A673 (cell line): ENCODE data around the gene VPS41.

Experiments
- CTCF ChIP-seq: fragments of 300-800, 200-600 bp; sonication (generic); conservative IDR thresholded peaks from 2 replicates; pipeline ENCODE4 v1.5.1; 2017; ENCODE audit warnings: low read depth, mild to moderate bottlenecking, antibody characterized with exemption, low read length, moderate library complexity, mixed read lengths
- EZH2 ChIP-seq: fragments of 200-600 bp; sonication (generic); IDR thresholded peaks from 2 replicates; pipeline ENCODE4 v1.6.1; 2017; ENCODE audit warnings: borderline replicate concordance, low read depth, mild to moderate bottlenecking, mixed read lengths, antibody characterized with exemption, low read length; ENCODE audit not compliant: poor library complexity, severe bottlenecking

GRCh38 chr7:38834357-38834756 lies 74.6 kb downstream of the VPS41 start:
- TF ChIP-seq CTCF (no peak), EZH2 (no peak)
